ENCODE data around the gene CRNKL1.
A peak's percentile ranks its signal among the peaks of the same experiment; 100 is the strongest.

CRNKL1 gene

DNA sequence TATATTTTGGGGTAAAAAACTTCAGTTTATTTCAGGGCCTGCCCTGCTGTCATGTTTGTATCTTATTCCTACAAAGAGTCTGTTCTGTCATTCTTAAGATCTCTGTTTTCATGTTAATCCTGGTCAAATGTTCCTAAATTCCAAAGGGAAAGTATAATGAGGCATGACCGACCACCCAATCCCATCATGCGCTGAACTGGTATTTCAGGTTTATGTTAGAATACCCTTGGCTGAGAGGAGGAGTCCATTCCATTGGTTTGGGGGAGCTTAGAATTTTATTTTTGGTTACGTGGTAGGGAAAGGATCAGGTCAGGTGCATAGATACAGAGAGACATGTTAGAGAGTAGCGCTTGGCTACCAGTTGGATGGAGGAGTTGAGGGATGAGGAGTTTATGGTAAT, 25.8 kb upstream of the CRNKL1 start:
- no peak overlapping the region for H3K4me3 Mint-ChIP-seq
- no peaks in the 10 kb centered on the region for H3K4me1 Mint-ChIP-seq (ENCODE audit: low read depth)
- H3K9me3 Mint-ChIP-seq: no peaks in the 10 kb centered on the region
- H3K36me3 Mint-ChIP-seq (ENCODE audit: low read depth): no peaks in the 10 kb centered on the region
- H3K27me3 Mint-ChIP-seq: peaks cover 15% of the 10 kb centered on the region
- intact Hi-C loops (cut with micrococcal nuclease): no loop called here
- H3K27ac Mint-ChIP-seq: no peak overlapping the region

DNA sequence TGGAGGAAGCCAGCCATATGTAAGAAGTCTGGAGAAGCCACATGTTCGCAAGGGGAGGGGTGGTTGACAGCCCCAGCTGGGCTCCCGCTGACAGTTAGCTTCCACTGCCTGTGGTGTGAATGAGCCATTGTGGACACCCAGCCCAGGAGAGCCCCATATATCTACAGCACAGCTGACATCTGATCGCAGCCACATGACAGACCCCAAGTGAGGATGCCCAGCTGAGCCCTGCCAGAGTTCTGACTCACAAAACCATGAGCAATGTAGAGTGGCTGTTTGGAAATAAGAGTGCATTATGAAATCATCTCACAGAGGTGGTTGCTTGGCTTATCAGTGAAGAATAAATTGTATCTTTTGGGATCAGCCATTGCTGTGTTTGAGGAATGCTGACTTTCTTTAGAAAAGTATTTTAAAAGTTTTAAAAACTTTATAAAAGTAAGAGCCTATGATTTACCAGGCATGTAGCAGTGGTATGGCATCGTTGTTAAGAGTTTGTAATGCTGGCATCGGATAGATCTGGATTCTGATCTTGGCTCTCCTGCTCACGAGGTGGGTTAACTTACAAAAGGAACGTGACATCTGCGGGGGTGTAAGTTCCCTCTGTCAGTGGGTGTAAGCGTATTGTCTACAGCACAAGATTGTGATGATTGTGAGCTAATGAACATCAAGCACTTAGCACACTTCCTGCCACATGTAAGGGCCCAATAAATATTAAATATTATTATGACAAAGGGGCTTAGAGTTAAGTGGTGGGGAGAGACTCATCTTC, 24.2 kb upstream of the CRNKL1 start:
- Mint-ChIP-seq H3K4me1 (ENCODE audit: low read depth) (no peaks in the 10 kb centered on the region), H3K27ac (no peak overlapping the region), H3K27me3 (peaks cover 12% of the 10 kb centered on the region), H3K36me3 (ENCODE audit: low read depth) (no peaks in the 10 kb centered on the region), H3K9me3 (no peaks in the 10 kb centered on the region), H3K4me3 (no peak overlapping the region)
- intact Hi-C loops (cut with micrococcal nuclease): no loop called here

DNA sequence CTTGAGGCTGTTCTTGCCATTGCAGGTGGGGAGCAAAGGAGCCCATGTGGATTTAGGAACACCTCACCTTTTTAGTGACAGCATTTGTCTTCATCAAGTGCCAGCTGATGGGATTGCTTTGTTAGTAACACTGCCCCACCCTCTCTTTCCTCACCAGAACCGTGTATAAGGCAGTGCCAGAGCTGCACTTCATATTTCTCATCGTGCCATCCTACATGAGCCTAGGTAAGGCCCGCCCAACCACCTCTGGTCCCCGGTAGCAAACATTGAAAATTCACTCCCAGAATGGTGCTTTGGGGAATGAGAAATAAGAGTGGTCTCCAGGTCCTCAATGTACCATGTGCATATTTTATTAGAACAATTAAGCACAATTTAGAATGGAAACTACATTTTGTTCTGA, 22.8 kb upstream of the CRNKL1 start:
- no peak overlapping the region for H3K27ac Mint-ChIP-seq
- no peak overlapping the region for H3K4me3 Mint-ChIP-seq
- peaks cover 7% of the 10 kb centered on the region for H3K4me1 Mint-ChIP-seq (ENCODE audit: low read depth)
- H3K36me3 Mint-ChIP-seq (ENCODE audit: low read depth): no peaks in the 10 kb centered on the region
- H3K9me3 Mint-ChIP-seq: no peaks in the 10 kb centered on the region
- intact Hi-C loops (cut with micrococcal nuclease): no loop called here
- peaks cover 9% of the 10 kb centered on the region for H3K27me3 Mint-ChIP-seq

DNA sequence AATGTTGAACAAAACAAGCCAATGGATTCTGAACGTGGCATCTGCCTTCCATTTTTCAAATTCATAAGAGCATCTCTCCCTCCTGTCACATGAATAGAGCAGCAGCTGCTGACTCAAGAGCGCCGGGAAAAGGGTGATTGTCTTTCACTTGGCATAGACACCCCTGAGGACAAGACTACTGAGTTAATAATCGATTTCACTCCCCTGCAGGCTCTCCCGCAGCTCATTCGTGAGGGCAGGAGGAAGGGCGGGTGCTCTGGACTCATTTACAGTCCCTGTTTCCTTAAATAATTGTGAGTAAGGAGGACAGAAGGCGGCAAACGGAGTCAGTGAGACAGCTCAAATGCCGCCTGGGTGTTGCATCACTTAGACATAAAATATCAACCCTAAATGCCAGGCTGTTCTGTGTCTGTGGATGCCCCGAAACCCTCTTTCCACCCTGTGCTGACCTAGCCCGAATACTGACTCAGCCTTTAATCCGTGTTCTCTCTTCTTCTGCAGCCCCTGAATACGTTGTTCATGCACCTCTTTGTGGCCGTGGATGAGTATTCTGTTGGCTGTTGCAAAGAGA, 21.6 kb upstream of the CRNKL1 start:
- Mint-ChIP-seq H3K27ac (no peak overlapping the region), H3K27me3 (peaks cover 6% of the 10 kb centered on the region), H3K36me3 (ENCODE audit: low read depth) (no peaks in the 10 kb centered on the region), H3K9me3 (no peaks in the 10 kb centered on the region), H3K4me1 (ENCODE audit: low read depth) (peaks cover 7% of the 10 kb centered on the region), H3K4me3 (no peak overlapping the region)
- intact Hi-C loops (cut with micrococcal nuclease): no loop called here

DNA sequence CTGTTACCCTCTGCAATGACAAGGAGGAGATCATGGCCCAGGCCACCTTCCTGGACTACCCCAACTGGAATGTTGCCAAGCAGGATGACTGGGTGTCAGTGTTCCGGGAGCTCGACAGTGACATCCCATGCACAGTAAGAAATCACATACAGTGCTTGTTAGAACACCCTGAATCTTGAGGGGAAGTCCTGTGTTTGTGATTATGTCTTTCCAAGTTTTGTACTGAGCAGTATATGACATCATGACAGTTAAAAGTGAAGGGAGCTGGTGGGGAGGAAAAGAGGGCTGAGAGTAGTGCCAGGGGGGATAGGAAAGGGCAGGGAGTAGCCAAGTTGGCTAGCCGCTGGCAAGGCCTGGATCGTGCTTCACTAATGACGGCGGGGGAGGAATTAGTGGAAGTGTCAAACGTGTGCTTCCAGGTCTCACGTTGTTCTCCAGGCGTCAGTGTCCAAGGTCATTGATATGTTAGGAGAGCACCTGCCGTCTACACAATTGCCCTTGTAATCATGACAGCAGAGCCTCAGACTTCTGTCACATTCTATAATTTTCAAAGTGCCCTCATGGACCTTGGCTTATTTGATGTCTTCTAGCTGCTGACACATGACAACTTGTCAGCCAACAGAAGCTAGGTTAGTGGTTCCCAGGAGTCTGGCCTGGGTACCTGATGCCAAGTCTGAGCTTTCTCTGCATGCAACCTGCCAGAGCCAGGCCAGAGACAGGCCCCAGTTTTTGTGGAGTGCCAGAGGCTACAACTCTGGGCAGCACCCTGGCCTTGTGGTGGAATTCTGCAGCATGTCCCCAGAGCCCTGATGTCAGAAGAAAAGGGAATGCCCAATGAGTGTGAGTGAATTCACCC, 18.8 kb upstream of the CRNKL1 start:
- no peaks in the 10 kb centered on the region for H3K9me3 Mint-ChIP-seq
- H3K4me1 Mint-ChIP-seq (ENCODE audit: low read depth): peaks cover 7% of the 10 kb centered on the region
- peaks cover 3% of the 10 kb centered on the region for H3K27me3 Mint-ChIP-seq
- no peak overlapping the region for H3K27ac Mint-ChIP-seq
- intact Hi-C loops (cut with micrococcal nuclease): no loop called here
- H3K36me3 Mint-ChIP-seq (ENCODE audit: low read depth): no peaks in the 10 kb centered on the region
- H3K4me3 Mint-ChIP-seq: no peak overlapping the region

DNA sequence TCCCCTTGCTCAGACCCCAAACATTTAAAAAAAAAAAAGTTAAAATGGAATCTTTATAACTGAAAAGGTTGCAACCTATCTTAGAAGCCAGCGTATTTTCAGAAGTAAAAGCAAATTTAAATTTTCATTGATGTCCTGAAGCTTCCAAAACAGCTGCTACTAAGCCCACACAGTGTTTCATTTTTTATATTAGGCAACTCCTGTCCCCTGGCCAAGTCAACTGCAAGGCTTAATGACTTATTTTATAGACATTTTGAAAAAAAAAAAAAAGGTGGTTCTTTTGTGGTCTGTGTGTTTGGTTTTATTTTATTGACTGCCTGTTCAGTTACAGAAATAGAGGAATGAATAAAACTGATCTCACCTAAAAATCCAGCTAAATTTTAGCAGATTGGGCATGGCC, 13.1 kb upstream of the CRNKL1 start:
- intact Hi-C loops (cut with micrococcal nuclease): no loop called here
- Mint-ChIP-seq H3K36me3 (ENCODE audit: low read depth) (no peaks in the 10 kb centered on the region), H3K9me3 (no peaks in the 10 kb centered on the region), H3K27ac (no peak overlapping the region), H3K27me3 (peaks cover 3% of the 10 kb centered on the region), H3K4me3 (no peak overlapping the region), H3K4me1 (ENCODE audit: low read depth) (no peaks in the 10 kb centered on the region)

DNA sequence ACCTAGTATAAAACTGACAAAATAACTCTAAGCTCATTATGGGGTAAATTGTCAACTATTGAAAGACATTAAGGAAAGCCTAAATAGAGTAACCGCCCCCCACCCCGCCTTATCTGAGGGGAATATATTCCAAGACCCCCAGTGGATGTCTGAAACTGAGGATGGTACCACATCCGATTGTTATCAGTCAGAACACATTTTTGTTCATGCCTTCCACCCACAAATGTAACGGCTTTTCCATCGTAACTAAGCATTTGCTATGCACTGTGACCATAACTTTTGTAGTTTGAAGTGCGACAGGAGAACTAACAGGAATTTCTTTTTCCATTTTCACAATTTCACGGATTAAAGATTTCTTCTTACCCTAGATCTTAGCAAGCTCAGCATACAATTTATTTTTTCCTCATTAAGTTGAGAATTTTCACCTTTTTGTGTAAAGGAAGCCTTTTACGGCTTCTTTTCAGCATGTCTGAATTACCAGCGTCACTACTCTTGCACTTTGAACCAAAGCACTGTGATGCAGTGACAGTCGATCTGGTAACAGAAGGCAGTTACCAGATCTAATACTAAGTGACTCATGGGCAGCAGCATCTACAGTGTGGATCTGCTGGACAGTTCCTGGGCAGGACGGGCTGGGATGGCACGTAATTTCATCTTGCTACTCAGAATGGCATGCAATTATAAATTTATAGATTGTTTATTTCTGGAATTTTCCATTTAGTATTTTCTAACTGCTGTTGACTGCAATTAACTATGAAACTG, 11.9 kb upstream of the CRNKL1 start:
- H3K4me1 Mint-ChIP-seq (ENCODE audit: low read depth): no peaks in the 10 kb centered on the region
- H3K27ac Mint-ChIP-seq: no peak overlapping the region
- peaks cover 3% of the 10 kb centered on the region for H3K27me3 Mint-ChIP-seq
- no peak overlapping the region for H3K4me3 Mint-ChIP-seq
- no peaks in the 10 kb centered on the region for H3K9me3 Mint-ChIP-seq
- intact Hi-C loops (cut with micrococcal nuclease): no loop called here
- H3K36me3 Mint-ChIP-seq (ENCODE audit: low read depth): no peaks in the 10 kb centered on the region

DNA sequence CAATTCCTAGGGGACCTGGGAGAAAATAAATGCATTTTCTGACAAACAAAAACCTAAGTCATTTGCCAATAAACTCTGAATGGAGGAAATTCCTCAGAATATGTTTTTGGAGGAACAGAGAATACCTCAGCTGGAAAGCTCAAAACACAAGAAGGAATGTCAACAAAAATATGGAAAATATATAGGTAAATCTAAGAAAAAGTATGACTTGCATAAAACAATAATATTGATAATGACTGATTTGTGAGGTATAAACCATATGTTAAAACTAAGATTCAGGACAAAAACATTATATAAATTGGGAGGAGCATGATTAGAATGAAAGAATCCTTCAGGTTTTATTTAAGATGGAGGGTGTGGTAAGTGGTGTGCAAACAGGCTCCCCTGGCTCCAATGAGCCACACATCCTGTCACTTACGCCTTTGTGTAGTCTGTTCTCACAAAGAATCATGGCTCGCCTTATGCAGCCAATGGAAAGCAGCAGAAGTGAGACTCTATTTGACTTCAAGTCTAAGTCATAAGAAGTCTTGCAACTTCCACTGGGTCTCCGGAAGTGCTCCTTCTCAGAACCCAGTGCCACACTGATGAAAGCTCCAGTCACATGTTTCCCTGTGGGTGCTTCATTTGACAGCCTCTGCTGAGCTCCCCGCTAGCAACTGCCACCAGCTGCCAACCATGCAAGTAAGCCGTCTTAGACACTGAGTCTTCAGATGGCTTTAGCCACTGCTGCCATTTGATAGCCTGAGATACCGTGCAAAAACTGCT, 8.2 kb upstream of the CRNKL1 start:
- H3K9me3 Mint-ChIP-seq: no peaks in the 10 kb centered on the region
- H3K36me3 Mint-ChIP-seq (ENCODE audit: low read depth): no peaks in the 10 kb centered on the region
- peaks cover 3% of the 10 kb centered on the region for H3K27me3 Mint-ChIP-seq
- intact Hi-C loops (cut with micrococcal nuclease): no loop called here
- no peak overlapping the region for H3K4me3 Mint-ChIP-seq
- no peak overlapping the region for H3K27ac Mint-ChIP-seq
- H3K4me1 Mint-ChIP-seq (ENCODE audit: low read depth): no peaks in the 10 kb centered on the region

DNA sequence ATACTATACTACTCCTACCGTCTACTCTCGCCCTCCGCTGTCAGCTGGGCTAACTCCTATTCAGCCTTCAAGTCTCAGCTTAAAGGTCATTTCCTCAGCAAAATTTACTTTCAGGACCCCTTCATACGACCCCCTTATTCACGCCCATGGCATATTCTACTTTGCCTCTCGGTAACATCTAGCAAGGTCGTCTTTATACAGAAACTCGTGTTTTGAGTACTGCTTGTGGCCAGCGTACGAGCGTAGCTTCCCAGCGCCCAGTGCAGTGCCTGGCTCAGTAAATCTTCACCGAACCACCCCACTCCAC, 546 bp downstream of the CRNKL1 start:
- Mint-ChIP-seq H3K36me3 (ENCODE audit: low read depth) (peaks cover 51% of the 10 kb centered on the region), H3K4me1 (ENCODE audit: low read depth) (no peaks in the 10 kb centered on the region), H3K27me3 (no peaks in the 10 kb centered on the region), H3K27ac (peak overlapping the region; percentile 92), H3K4me3 (peak overlapping the region; percentile 97), H3K9me3 (no peaks in the 10 kb centered on the region)
- intact Hi-C loops (cut with micrococcal nuclease): loop anchor here (1.0 kb wide), 1 partner anchor 34 kb away; the partner anchor contains the start of gene NAA20

DNA sequence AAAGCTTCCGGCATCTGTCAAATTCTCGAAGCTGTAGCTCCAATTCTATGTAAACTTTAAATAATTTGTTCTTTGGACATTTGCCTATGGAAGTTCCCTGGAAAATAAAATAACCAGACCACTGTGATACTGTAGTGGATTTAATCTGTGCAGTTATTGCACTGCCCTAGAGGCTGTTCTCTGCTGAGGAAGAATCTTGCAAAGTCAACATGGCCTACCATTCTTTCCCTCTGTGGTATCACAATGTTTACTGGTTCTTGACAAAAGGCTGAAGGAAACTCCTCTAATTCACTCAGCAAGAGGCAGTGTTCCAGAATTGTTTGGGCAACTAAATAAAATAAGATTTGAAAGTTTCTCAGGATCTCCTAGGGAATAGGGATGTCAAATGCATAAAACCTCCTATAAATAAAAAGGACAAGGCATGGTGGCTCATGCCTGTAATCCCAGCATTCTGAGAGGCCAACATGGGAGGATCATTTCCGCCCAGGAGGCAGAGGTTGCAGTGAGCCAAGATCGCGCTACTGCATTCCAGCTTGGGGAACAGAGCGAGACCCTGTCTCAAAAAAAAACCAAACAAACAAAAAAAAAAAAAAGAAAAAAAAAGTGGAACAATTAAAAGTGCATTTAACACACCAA, 12.4 kb downstream of the CRNKL1 start:
- no peak overlapping the region for H3K4me3 Mint-ChIP-seq
- H3K27ac Mint-ChIP-seq: no peak overlapping the region
- no peaks in the 10 kb centered on the region for H3K9me3 Mint-ChIP-seq
- intact Hi-C loops (cut with micrococcal nuclease): loop anchor here (10.0 kb wide), 1 partner anchor 1335 kb away; no protein-coding TSS in a partner anchor
- no peaks in the 10 kb centered on the region for H3K27me3 Mint-ChIP-seq
- H3K4me1 Mint-ChIP-seq (ENCODE audit: low read depth): peaks cover 15% of the 10 kb centered on the region
- H3K36me3 Mint-ChIP-seq (ENCODE audit: low read depth): peaks cover 100% of the 10 kb centered on the region

DNA sequence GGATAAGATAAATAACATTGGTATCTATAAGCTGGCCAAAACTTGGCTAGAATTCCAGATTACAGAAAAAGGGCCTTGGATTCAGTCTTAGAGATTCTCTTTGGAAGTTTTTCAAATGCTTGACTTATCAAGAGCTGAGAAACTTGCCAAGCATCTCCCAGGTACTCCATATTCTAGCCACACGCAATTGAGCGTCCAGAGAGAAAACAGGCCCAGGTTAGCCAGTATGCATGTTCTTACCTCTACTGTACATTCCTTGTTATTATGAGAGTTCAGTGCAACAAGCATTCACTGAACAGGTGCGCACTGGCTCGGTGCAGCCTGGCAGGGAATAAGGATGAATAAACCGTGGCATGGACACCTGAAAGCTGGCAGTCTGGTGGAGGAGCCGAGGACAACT, 13.7 kb downstream of the CRNKL1 start:
- no peak overlapping the region for H3K4me3 Mint-ChIP-seq
- intact Hi-C loops (cut with micrococcal nuclease): no loop called here
- no peak overlapping the region for H3K27ac Mint-ChIP-seq
- no peaks in the 10 kb centered on the region for H3K9me3 Mint-ChIP-seq
- no peaks in the 10 kb centered on the region for H3K27me3 Mint-ChIP-seq
- peaks cover 15% of the 10 kb centered on the region for H3K4me1 Mint-ChIP-seq (ENCODE audit: low read depth)
- H3K36me3 Mint-ChIP-seq (ENCODE audit: low read depth): peaks cover 100% of the 10 kb centered on the region

DNA sequence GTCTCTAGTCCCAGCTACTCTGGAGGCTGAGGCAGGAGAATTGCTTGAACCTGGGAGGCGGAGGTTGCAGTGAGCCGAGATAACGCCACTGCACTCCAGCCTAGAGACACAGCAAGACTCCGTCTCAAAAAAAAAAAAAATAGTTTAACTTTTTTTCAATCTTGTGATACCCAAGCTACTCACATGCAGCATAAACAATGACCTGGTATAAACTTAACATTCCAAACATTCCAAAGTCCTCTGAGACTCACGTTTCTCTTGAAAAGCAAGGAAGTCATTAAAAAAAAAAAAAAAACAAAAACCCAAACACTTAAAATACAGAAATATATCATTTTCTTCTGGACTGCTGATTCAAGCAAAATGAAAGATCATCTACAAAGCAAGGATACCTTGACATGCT, 14.3 kb downstream of the CRNKL1 start:
- Mint-ChIP-seq H3K4me1 (ENCODE audit: low read depth) (peaks cover 15% of the 10 kb centered on the region), H3K27ac (peak overlapping the region; percentile 58), H3K27me3 (no peaks in the 10 kb centered on the region), H3K36me3 (ENCODE audit: low read depth) (peaks cover 95% of the 10 kb centered on the region), H3K9me3 (no peaks in the 10 kb centered on the region), H3K4me3 (no peak overlapping the region)
- intact Hi-C loops (cut with micrococcal nuclease): no loop called here

DNA sequence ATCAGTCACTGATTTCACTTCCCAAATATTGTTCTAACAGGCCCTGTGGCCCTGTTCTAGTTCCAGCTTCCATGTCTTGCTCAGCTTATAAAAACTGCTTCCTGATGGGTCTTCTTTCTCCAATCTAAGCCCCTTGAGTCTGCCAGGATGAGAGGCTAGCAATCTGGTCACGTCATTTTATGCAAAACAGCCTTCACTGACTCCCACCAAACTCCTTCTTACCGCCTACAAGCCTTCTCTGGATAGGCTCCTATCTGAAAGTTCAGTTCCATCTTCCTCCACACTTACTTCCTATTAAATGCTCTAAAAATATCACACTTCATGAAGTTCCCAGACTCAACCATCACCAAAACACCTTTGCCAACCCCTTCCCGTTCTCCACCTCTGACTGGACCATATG, 15.5 kb downstream of the CRNKL1 start:
- Mint-ChIP-seq H3K4me1 (ENCODE audit: low read depth) (peaks cover 15% of the 10 kb centered on the region), H3K27me3 (no peaks in the 10 kb centered on the region), H3K27ac (peak overlapping the region; percentile 58), H3K9me3 (no peaks in the 10 kb centered on the region), H3K4me3 (no peak overlapping the region), H3K36me3 (ENCODE audit: low read depth) (peaks cover 92% of the 10 kb centered on the region)
- intact Hi-C loops (cut with micrococcal nuclease): no loop called here

All from dendritic cell treated with granulocyte-macrophage colony-stimulating factor and Interleukin-4, amounts not matched to agents 40 ng/mL and 50 ng/mL, for 4 days (primary cell).